HG03196 (cell line): ENCODE results near the gene SERPINB12.

ENCODE experiments used
- ATAC-seq: cut with Tn5 transposase; IDR thresholded peaks from one replicate; pipeline ENCODE4 v1.9.1; 2021; ENCODE audit not compliant: unreplicated experiment

The SERPINB12 gene, protein sequence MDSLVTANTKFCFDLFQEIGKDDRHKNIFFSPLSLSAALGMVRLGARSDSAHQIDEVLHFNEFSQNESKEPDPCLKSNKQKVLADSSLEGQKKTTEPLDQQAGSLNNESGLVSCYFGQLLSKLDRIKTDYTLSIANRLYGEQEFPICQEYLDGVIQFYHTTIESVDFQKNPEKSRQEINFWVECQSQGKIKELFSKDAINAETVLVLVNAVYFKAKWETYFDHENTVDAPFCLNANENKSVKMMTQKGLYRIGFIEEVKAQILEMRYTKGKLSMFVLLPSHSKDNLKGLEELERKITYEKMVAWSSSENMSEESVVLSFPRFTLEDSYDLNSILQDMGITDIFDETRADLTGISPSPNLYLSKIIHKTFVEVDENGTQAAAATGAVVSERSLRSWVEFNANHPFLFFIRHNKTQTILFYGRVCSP

DNA sequence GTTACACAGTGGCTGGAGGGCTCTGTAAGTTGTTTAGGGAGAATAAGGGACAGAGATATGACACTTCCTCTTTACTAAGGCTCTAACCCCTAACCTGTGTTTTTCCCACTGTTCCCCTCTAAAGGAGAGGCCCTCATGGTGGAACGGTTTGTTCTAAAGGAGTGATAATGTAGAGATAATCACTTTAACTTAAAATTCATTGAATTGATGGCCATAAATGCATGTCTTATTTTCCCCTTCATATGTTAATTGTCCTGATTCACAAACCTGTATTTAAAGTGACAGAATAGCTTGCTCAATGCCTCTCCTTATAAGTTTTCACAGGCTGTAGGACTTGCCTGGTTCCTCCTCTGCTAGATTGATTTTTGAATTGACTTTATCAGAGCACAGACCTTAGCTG, at the start of gene SERPINB12:
Gene SERPINB12, plus strand, starts transcription at position 301 of the 400 bp plus-strand sequence. CDS start 13,791 bp downstream, outside the sequence.
- no peak for ATAC-seq

DNA sequence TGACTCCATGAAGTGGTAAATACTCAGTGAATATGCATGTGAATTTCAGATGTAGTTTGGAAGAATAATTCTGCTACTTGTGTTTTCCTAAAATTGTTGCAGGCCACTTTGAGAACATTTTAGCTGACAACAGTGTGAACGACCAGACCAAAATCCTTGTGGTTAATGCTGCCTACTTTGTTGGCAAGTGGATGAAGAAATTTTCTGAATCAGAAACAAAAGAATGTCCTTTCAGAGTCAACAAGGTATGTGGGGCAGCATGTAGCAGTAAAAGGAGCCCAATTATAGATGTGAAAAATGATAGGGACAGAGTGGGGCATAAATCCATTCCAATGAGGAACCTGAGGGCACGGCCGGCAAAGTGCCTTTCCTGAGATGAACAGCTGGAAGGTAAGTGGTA, 49.3 kb upstream of the SERPINB12 start:
- ATAC-seq = no peak

DNA sequence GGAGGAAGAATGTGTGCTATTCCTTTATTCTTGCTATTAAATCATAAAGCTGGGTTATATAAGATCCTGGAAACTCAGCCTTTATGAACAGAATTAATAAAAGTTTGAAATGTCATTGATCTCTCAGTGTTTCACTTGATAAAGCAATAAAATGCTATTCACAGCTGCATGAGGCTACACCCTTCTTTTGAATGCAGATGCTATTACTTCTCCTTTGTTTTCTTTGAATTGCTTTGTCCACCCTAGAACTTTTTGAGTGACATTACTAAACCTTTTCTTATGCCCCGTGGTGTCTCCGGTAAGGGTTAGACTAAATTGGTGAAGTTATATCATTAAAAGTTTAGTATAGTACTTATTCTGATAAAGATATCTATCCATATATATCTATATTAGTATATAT, 46.5 kb upstream of the SERPINB12 start:
- ATAC-seq = no peak

DNA sequence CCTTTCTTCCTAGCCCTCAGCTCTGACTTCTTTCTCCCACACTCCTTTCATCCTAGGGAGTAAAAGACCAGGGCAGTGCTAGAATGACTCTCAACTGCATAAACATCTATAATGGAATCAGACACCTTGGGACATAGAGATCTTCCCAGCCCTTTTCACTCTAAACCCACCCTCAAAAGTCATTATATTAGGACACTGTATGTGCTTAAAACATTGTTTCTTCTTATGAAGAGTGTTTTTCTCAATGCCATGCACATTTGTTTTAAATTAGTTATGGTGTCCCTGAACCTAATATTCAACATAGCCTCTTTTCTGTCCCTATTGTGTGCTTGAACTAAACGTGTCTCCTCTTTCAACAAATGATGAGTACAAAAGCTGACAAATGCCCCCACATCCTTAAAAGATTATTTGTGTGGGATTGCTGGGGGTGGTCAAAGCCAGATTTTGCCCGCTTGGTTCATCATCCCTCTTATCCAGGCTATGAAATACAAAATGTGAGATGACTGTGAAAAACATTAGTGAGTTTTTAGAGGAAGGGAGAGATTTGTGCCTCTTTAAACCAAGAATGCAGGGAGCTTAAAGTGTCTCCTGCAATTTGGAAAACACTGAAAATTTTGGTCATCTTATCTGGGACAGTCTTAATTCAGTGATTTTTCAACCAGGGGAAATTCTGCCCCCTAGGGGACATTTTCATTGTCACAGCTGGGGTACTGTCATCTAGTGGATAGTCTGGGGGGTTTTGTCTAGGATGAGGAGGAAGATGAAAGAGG, 36.4 kb upstream of the SERPINB12 start:
- ATAC-seq = no peak

DNA sequence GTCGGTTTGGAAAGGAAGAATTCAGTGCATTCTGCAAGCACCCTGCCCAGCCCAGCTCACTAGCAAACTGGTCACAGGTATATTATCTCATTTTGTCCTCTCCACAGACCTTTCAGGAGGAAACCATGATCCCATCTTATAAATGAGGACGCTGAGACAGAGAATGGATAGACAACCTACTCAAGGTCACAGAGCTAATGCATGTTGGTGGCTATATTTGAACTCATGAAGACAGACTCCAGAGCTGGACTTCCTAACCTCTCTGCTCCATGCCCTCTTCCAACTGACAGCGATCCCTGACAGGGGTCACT, 35.9 kb upstream of the SERPINB12 start:
- ATAC-seq = no peak

DNA sequence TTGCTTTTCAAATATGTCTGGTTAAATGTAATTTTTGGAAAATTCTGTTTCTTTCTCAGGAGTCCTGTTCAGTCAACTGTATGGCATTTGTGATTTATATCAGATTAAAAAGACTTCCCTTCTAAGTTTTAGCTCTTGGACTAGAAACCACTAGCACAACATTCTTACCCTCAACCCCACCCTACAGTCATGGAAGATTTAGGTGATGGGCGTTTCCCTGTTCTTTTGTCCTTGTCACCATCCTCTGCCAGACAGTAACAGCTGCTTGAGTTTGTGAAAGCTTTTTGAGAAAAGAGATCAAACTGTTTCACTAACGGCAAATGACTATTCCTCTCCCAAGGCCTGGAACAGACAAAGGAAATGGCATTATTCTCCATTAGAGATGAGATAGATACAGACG, 33.6 kb upstream of the SERPINB12 start:
- no peak for ATAC-seq

DNA sequence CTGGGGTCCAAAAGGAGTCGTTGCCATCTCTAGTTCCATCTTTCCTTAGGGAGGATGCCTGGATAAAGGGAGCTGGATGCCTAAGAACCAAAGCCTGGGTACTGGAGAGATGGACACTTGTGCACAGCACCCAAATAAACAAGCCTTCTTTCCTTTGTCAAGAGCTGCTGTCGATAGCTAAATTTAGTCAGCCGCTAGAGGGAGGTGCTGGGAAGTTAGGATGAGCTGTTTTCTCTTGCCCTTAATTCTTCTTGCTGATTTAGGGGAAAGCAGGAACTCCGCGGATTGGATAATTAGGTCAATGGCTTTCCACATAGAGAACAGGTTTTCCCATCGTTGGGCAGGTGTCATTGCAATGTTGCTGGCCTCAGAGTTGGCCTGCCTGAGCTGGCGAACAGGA, 30.9 kb upstream of the SERPINB12 start:
- no peak for ATAC-seq

DNA sequence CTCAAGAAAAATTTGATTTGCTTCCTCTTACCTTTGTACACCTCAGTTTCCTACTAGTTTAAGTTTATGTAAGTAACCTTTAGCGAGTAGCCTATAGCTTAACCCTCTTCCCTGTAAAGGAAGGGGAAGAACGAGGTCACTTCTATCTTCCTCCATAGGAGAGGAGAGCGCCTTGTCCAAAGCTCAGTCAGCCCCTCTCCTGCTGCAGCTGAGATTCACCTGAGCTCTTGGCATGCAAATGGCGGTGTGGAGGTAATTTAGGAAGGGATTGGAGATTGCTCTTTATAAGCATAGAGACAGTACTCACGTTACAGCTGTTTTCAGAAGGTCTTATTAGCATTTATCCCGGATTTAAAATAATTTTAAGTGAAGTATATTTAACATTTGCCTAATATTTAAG, 27.8 kb upstream of the SERPINB12 start:
- no peak for ATAC-seq

DNA sequence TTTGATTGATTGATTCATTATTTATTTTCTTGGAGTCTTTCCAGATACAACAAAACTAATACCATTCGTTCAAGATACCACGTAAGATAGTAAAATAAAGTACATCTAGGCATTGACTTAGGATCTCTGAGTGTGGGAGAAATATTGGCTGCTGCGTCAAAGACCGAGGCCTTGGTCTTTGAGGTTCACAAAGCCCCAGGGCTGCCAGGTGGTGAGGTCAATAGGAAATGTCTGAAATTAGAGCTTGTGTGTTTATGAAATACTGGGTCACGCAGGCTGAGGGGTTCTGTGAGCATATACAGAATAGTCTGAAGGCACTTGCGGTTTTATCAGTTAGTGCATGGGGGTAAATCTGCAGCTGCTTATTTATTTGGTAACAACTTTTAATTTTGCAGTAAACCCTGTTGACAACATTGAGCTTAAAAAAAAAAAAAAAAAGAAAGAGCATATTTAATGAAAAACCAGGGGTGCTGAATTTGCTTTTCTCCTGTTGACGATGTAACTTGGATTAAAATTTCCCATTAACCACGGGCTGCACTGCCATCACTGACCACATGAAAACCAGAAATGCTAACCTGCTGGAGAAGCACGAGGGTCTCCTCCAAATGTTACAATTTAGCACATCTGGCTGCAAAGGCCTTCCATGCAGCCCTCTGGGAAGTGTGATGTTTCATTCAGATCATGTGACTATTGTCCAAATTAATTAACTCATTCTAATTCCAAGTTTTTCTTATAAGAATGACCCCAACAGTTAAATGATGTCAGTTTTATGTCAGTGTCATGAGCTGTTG, 27.1 kb upstream of the SERPINB12 start:
- ATAC-seq = no peak

DNA sequence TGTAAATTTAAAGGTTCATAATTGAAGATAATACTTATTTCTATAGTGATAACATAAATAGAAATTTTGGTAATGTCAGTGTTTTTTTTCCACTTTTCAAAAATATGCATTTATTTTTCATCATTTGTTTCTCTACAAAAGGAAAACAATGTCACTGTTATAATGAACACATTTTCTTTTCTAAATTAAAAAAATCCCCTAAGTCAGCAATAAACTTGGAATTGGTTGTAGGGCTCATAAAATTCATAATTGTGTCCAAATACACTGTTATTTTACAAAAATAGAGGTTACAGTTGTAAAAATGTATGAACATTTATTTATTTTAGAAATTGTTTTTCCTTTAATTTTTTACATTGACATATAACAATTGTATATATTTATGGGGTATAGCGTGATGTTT, 26.4 kb upstream of the SERPINB12 start:
- no peak for ATAC-seq

DNA sequence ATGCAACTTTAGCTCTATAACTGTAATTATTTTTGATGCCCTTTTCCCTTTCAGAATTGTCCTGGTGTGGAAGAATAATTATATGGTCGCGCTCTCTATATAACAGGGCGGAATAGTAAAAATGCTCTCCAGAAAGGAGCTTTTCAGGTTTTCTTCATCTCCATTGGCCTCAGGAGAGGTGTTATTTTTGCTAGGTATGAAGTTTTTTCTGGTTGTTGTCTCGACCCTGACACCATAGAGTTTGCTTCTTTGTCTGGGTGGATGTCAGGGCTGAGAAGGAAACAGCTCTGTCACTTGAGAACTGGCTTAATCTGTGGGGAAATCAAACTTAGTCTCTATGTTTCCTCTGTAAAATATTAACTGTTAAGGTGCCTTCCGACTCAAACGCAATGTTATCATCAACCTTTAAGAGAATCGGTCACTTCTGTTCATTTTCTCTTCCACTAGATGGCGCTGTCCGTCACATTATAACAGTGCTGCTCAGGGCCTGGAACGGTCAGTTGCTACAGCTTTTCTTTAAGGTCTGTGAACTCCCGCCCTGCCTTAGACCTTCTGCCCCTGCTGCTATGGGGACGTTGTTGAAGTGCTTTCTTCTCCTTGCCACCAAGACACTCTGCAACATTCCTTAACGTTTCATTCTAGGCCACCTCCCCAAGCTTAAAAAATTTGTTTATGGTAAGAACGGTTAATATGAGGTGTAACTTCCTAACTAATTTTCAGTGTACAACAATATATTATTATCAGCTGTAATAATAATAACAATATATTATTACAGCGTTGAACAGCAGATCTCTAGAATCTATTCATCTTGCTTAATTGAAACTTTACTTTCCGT, 23.8 kb upstream of the SERPINB12 start:
- ATAC-seq = peak; percentile 88

DNA sequence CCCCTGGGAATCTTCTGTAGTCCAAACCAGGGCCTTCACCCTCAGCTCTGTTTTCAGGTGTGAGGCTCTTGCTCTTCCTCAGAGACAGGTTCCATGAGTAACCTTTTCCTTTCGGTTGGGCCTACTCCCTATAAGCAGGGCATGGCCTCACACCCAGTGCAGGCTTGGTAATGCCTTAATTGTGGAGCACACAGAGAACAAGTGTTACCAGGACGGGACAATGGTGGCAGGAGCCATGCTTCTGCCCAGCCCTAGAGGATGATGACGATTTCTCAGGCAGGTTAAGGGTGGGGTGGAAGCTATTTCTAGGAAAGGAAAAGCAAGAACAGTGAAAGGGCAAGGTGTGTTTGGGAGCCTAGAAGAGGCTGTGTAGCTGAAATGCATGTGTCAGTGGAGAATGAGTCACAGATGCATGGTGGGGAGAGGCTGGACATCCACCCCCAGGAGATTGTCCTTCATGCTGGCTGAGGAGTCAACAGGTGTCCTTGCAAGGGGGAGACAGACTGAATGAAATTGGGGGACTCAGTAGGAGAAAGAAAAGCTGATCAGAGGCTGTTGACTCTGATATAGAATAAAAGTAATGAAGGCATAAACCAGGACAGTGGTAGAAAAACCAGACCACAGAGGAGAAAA, 22.0 kb upstream of the SERPINB12 start:
- no peak for ATAC-seq

DNA sequence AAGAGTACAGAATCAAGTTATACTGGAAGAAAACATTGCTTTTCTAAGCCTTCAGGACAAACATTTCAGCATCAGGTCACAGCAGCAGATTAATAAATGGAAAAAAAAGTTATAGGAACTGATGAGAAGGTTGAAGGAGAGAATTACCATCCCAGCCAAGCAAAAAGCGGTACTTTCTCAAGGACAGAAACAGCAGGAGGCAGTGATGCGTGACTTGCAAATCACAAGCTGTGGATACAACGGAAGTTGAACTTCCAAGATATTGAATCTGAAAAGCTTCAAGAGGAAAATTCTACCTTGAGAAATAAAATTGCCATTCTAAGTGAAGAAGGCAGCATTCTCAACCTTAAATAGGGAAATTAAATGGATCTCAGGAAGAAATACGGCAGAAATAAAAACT, 18.5 kb upstream of the SERPINB12 start:
- ATAC-seq = no peak

DNA sequence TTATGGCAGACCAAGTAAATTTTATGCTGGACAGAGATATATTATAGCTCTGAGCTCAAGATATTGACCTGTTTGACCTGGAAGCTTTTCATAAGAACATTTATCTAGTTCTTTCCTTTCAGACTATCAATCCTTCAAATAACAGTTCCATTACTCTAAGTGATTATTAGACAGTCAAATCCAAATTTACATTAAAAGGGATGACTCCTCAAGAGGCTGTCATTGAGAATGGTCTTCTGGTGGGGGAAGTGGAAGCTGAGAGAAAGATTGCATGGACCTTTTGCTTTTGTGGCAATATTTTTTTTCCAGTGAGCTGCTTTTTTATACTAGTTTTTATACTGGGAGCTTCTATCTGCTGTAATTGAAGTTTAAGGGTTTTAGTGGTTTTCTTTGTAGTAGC, 14.9 kb upstream of the SERPINB12 start:
- ATAC-seq = no peak

DNA sequence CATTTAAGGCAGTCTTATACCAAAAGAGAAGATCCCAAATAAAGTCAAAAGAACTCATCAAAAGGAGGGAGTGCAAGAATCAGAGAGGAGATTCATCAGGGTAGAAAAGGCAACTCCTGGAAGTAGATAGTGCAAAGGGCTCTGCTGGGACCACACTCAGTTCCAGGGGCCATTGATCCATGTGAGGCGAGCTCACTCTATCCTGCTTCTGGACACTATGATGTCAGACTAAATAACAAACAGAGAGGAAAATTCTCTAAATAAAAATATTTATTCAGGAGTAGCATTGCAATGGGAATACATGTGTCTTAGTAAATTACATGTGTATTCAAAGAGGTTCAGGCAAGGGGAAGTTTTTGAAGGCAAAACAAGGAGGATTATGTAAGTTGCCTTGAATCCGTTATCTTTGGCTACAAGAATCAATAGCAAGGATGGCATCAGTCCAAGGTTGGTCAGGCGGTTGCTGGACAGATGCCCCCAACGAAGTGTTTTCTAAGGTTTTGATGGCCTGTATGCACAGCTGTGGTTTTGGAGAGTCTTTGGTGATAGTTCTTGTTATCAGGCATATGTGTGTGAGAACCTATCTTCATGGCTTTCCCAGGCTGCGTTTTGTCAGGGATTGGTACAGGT, 13.2 kb upstream of the SERPINB12 start:
- no peak for ATAC-seq

DNA sequence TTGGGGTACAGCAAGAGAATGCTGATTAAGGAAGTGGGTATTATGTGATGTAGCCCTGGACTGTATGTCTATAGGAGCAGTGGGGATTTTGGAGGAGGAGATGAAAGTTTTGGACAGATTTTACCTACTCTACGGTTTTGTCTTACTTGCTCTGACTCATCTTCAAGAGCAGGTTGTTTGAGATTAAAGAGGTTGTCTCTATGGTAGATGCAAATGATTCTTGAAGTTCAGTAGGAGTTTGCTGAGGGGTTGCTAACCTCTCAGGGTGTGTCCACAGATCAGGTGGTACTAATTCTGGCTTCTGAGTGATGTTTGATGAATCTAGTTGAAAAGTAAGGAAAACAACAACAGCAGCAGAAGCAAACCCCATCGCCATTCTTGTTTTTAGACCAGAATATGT, 9.7 kb upstream of the SERPINB12 start:
- no peak for ATAC-seq

DNA sequence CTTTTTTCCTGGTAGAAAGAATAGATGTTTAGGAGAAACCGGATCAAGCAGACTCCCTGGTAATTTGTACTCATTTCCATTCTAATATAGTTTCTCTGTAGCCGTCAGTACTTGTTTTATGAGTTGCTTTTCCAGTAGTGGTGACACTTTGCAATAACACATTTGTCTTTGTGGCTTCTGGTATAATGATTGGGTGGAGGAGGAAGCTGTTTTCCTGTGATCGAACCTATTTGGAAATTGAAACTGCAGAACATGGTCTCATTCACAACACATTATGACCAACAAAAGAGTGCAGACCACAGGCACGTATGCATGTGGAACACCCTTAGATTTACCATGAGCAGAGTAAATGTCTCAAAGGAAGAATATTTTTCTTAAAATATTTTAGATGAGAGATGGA, 7.6 kb upstream of the SERPINB12 start:
- ATAC-seq = no peak

DNA sequence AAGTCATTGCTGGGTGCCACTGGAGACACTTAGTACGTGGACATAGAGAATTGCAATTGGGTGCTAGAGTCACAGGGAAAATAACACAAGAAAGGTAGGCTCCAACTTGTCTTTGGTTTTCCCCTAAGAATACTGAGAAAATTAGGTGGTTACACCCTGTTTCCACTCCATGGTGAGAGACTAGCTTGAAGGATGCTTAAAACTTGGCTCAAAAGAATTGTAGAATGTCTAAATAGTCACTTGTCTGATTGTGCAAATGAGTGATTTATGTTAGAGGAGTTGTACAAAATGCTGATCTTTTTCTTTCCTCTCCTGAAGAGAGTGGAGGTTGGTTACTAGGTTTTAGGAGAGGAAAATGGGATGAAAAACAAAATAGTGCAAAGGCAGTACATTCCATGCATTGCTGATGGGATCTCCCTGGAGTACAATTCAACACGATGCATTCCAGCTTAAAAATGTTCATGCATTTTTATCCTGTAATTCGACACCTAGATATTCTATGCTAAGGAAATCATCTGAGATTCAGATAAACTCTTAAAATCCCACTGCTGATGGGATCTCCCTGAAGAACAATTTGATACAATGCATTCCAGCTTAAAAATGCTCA, 2.2 kb upstream of the SERPINB12 start:
- ATAC-seq = no peak

DNA sequence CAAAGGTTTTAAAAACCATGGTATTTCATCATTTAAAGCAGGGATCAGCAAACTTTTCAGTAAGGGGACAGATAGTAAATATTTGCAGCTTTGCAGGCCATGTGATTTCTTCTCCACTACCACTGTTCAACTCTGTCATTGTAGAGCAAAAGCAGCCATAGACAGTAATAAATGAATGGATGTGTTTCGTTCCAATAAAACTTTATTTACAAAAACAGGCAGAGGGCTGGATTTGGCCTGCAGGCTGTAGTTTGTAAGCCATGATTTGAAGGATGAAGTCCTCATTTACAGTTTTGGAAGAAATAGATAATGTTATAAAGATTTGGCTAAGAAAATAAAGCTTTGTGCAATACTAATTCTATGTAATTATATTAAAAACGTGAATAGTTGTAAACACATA, 1.8 kb downstream of the SERPINB12 start:
- no peak for ATAC-seq

DNA sequence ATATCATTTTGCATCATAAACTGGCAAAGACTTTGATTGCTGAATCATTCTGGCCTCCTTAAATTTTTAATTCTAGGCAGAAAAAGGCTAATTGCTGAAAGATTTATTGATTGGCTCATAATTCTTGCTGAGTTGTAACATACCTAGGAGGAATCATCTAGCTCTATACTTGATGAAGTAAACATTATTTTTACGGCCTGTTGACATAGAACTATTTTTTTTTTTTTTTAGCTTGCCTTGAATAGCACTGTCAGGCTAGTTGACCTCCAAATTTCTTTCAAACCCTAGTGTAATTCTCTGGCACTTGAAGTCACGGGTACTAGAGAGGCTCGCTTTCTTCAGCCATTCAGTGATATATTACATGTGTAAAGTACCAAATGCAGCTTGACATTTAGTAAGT, 2.8 kb downstream of the SERPINB12 start:
- no peak for ATAC-seq
